ENCODE results near the gene SLC27A6. TPM values are rescaled to one million over a fixed set of nuclear protein-coding genes. Genes with fewer than 3 reads are reported as not detected.

Gene SLC27A6
- total RNA-seq, 1 donor from 2014 or later = not detected

DNA sequence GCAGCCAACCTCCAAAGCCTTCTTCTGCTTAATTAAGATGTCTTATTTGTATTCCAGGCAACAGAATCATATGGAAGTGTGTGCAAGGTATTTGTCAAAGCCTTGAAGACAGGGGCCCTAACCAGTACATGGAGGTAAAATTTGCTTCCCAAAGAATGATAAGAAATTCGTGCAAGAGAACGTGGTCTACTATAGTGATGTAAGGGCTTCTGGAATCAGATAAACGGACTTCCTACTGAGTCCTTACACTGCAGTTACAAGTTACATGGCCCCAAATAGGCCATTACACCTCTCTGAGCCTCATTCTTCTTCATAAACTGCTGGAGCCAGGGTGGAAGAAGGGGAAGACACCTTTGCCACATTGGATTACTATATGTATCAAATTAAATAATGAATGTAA lies 113.4 kb downstream of the SLC27A6 start:
- POLR2A ChIA-PET = no interaction called here

DNA sequence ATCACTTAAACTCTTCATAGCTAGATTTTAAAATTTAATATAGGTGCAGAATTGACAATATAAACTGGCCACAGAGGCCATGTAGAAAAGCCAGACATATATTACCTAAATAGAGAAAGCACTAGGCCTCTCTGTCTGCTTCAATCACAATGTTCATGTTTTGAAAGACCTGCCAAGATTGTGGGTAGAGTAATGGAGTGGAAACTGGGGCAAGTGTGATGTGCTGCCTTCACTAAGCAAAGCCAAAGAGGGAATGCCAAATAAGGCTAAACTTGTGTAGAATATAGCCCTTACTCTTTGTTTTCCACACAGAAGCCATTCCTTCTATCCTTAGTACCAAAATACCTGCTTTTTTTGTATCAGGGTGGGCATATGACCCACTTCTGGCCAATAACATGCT lies 114.2 kb downstream of the SLC27A6 start:
- ATAC-seq (ENCODE audit: low read depth) (no peak), DNase-seq (no peak)
- Mint-ChIP-seq H3K4me1 (no peaks in the 10 kb centered on the region), H3K4me3 (no peak overlapping the region), H3K27me3 (peaks cover 8% of the 10 kb centered on the region), H3K36me3 (ENCODE audit: low read depth) (no peaks in the 10 kb centered on the region), H3K27ac (no peak overlapping the region), H3K9me3 (no peaks in the 10 kb centered on the region)
- intact Hi-C loops (cut with micrococcal nuclease) = no loop called here
- ChIA-PET POLR2A (no interaction called here), CTCF (no interaction called here)
- TF ChIP-seq, protein P1, sequence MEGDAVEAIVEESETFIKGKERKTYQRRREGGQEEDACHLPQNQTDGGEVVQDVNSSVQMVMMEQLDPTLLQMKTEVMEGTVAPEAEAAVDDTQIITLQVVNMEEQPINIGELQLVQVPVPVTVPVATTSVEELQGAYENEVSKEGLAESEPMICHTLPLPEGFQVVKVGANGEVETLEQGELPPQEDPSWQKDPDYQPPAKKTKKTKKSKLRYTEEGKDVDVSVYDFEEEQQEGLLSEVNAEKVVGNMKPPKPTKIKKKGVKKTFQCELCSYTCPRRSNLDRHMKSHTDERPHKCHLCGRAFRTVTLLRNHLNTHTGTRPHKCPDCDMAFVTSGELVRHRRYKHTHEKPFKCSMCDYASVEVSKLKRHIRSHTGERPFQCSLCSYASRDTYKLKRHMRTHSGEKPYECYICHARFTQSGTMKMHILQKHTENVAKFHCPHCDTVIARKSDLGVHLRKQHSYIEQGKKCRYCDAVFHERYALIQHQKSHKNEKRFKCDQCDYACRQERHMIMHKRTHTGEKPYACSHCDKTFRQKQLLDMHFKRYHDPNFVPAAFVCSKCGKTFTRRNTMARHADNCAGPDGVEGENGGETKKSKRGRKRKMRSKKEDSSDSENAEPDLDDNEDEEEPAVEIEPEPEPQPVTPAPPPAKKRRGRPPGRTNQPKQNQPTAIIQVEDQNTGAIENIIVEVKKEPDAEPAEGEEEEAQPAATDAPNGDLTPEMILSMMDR (IDR thresholded peaks at IDR 0.05) = no peak

More for the DNA sequence above, 113.4 kb downstream of the SLC27A6 start:
- Mint-ChIP-seq H3K4me1 (no peaks in the 10 kb centered on the region), H3K27me3 (peaks cover 8% of the 10 kb centered on the region), H3K4me3 (no peak overlapping the region), H3K36me3 (ENCODE audit: low read depth) (no peaks in the 10 kb centered on the region), H3K9me3 (no peaks in the 10 kb centered on the region), H3K27ac (no peak overlapping the region)
- CTCF ChIA-PET = no interaction called here
- no peak for ATAC-seq (ENCODE audit: low read depth)
- intact Hi-C loops (cut with micrococcal nuclease) = no loop called here
- no peak for DNase-seq
- TF ChIP-seq, protein P1 (IDR thresholded peaks at IDR 0.05) = no peak

DNA sequence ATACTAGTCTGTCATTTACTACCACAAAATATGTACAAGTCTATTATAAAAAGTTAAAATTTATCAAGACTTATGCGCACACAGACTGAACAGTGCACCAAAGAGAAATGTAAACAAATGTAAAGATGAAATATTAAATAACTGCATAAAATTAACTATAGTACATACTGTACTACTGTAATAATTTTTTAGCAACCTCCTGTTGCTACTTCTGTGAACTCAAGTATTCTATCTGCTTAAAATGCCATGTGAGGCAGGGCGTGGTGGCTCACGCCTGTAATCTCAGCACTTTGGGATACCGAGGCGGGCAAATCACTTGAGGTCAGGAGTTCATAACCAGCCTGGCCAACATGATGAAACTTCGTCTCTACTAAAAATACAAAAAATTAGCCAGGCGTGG lies 115.5 kb downstream of the SLC27A6 start:
- Mint-ChIP-seq H3K4me1 (no peaks in the 10 kb centered on the region), H3K27me3 (peaks cover 8% of the 10 kb centered on the region), H3K9me3 (no peaks in the 10 kb centered on the region), H3K4me3 (no peak overlapping the region), H3K27ac (no peak overlapping the region), H3K36me3 (ENCODE audit: low read depth) (no peaks in the 10 kb centered on the region)
- ATAC-seq (ENCODE audit: low read depth) = no peak
- TF ChIP-seq, protein P1 (IDR thresholded peaks at IDR 0.05) = no peak
- ChIA-PET CTCF (no interaction called here), POLR2A (no interaction called here)
- intact Hi-C loops (cut with micrococcal nuclease) = no loop called here
- DNase-seq = no peak

GRCh38 chr5:129082225-129083136 lies 117.2 kb downstream of the SLC27A6 start:
- POLR2A ChIA-PET = no interaction called here
- TF ChIP-seq, protein P1 (IDR thresholded peaks at IDR 0.05) = no peak
- DNase-seq = no peak
- H3K4me3 Mint-ChIP-seq = no peak overlapping the region
- no peak for ATAC-seq (ENCODE audit: low read depth)
- no peaks in the 10 kb centered on the region for H3K9me3 Mint-ChIP-seq
- no peaks in the 10 kb centered on the region for H3K36me3 Mint-ChIP-seq (ENCODE audit: low read depth)
- intact Hi-C loops (cut with micrococcal nuclease) = no loop called here
- peaks cover 11% of the 10 kb centered on the region for H3K27me3 Mint-ChIP-seq
- H3K27ac Mint-ChIP-seq = no peak overlapping the region
- H3K4me1 Mint-ChIP-seq = no peaks in the 10 kb centered on the region
- CTCF ChIA-PET = no interaction called here

Other genes with a start within 250 kb of the SLC27A6 start
- 9.9 and 10.7 TPM in 2 replicates for gene ISOC1, start 129.3 kb downstream of the SLC27A6 start, total RNA-seq